ENCODE results near the gene LHPP. TPM values are rescaled to one million over a fixed set of nuclear protein-coding genes. Genes with fewer than 3 reads are reported as not detected.

The LHPP gene
- total and polyA plus RNA-seq, 10 of the 15 experiments (the other 5 are each of a cell fraction or from before 2014, with no cell fraction given) = 0.79 to 9.8 (median 6.7) TPM

DNA sequence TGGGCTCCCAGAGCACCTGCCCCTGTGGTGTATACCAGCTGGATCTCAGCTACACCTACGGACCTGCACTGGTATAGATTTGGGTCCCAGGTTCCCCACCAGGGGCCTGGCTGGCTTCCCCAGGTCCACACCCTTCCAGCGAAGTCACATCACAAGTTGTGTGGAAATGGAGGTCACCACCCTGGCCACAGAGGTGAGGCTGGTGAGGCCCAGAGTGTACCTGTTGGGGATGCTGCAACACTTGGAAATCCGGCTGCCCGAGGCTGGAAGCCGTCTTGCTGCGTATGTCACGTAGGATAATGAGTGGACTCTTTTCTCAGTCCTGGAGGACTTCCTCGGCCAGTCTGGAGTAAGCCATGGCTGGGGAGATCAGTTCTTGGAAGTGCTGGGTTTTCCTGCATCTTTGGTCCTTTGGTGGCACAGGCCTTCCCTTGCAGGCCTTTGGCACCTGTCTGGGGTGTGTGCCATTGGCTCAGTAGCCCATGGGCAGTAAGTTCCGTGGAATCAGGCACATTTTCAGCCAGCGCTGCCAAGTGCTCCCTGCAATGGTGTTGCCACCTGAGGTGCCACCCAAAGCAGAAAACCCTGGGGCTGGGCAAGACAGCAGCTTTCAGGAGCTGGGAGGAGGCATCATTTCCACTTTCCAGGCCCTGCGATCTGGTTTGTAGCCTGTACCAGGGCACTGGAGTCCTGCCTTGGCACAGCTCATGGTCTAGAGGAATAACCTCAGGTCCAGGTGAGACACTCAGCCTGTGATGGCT, 97.9 kb downstream of the LHPP start (continued):
- TF ChIP-seq EP300 (IDR thresholded peaks at IDR 0.05; ENCODE audit: borderline replicate concordance in 1 of 2, control insufficient read depth in 1 of 2, low read depth in 2 of 2, low read length in 2 of 2) = no peak
- no peak for TF ChIP-seq HCFC1 (IDR thresholded peaks at IDR 0.05; ENCODE audit: low read length)
- no peak for TF ChIP-seq NFIC (IDR thresholded peaks at IDR 0.05; ENCODE audit: low read depth, low read length)
- TF ChIP-seq RAD21 (IDR thresholded peaks at IDR 0.05; ENCODE audit: insufficient read depth, low read depth, low read length) = no peak
- TF ChIP-seq, protein P1, sequence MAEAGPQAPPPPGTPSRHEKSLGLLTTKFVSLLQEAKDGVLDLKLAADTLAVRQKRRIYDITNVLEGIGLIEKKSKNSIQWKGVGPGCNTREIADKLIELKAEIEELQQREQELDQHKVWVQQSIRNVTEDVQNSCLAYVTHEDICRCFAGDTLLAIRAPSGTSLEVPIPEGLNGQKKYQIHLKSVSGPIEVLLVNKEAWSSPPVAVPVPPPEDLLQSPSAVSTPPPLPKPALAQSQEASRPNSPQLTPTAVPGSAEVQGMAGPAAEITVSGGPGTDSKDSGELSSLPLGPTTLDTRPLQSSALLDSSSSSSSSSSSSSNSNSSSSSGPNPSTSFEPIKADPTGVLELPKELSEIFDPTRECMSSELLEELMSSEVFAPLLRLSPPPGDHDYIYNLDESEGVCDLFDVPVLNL (IDR thresholded peaks at IDR 0.05; ENCODE audit: low read depth, low read length) = no peak

DNA sequence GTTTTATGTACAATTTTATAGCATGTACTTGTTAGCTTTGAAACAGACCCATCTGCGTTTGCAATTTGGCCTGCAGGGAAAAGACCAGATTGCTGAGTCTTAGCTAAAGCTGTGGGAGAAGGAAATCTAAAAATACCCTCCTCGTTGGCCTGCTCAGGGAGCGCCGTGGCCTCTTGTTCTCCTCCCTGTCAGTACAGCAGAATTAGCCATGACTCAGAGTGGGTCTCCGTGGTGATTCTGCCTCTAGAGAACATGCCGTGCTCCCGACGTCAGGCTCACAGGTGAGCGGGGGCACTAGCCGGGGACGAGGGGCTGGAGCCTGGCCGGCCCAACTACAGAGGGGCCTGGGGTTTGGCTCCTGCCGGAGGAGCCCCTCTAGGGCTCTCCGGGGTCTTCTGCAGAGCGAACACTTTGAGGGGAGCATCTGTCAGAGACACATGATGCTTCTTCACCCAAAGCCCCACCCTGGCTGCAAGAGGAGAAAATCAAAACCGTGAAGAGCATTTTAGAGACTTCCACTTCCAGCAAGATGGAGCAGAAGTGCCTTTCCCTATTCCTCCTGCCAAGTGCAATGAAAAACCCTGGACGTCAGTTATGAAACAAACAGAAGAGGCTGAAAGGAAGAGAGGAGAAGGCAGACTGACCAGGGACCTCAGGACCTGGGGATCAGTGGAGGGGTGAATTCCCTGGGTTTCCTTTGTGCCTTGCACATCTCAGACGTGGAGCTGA, 98.9 kb downstream of the LHPP start:
- Histone ChIP-seq H2AFZ (ENCODE audit: control insufficient read depth, low read depth, low read length) (no peak overlapping the region), H3K4me1 (ENCODE audit: control insufficient read depth, insufficient read depth, low read length) (no peaks in the 10 kb centered on the region), H3K4me2 (ENCODE audit: control insufficient read depth, insufficient read depth) (no peak overlapping the region), H4K20me1 (ENCODE audit: control insufficient read depth, insufficient read depth) (no peaks in the 10 kb centered on the region), H3K9me3 (replicated peaks; ENCODE audit: control insufficient read depth, insufficient read depth, low read length) (no peaks in the 10 kb centered on the region; the same call in 2 of the 3 replicates), H3K36me3 (ENCODE audit: control insufficient read depth in 2 of 2, insufficient read depth in 2 of 2, low read length in 1 of 2) (no peaks in the 10 kb centered on the region), H3K4me3 (no peak overlapping the region), H3K79me2 (ENCODE audit: control insufficient read depth, insufficient read depth, low read length) (no peaks in the 10 kb centered on the region), H3K27ac (ENCODE audit: control insufficient read depth, insufficient read depth) (no peak overlapping the region), H3K9ac (ENCODE audit: control insufficient read depth, insufficient read depth, low read length) (no peak overlapping the region), H3K27me3 (replicated peaks in 1 of 2; ENCODE audit: control insufficient read depth in 2 of 2, insufficient read depth in 2 of 2, low read length in 1 of 2) (0 out of 4 replicates have a peak, but pooled peaks cover 0 to 2% of the 10 kb centered on the region in 2 experiments)
- intact Hi-C loops (cut with micrococcal nuclease; ENCODE audit: unreplicated experiment) = no loop called here
- no peak for TF ChIP-seq SP1 (IDR thresholded peaks at IDR 0.05; ENCODE audit: low read depth, low read length)
- TF ChIP-seq HDAC6 (IDR thresholded peaks at IDR 0.05; ENCODE audit: unreplicated experiment) = no peak
- TF ChIP-seq, protein P2, sequence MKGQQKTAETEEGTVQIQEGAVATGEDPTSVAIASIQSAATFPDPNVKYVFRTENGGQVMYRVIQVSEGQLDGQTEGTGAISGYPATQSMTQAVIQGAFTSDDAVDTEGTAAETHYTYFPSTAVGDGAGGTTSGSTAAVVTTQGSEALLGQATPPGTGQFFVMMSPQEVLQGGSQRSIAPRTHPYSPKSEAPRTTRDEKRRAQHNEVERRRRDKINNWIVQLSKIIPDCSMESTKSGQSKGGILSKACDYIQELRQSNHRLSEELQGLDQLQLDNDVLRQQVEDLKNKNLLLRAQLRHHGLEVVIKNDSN (IDR thresholded peaks at IDR 0.05; ENCODE audit: borderline replicate concordance, extremely low read length, insufficient read depth, low read depth, low read length) = no peak
- no peak for TF ChIP-seq RUNX3 (IDR thresholded peaks at IDR 0.05; ENCODE audit: low read length)
- TF ChIP-seq STAT3 (IDR thresholded peaks at IDR 0.05; ENCODE audit: low read depth, low read length) = no peak
- no peak for TF ChIP-seq ZSCAN29 (IDR thresholded peaks at IDR 0.05)
- TF ChIP-seq KLF5 (IDR thresholded peaks at IDR 0.05; ENCODE audit: partially characterized antibody) = no peak
- no peak for TF ChIP-seq SUZ12 (IDR thresholded peaks at IDR 0.05; ENCODE audit: unreplicated experiment)
- no peak for TF ChIP-seq SPI1 (IDR thresholded peaks at IDR 0.05; ENCODE audit: borderline replicate concordance, insufficient read depth, low read depth, low read length)
- no peak for TF ChIP-seq POLR2AphosphoS2 (IDR thresholded peaks at IDR 0.05; ENCODE audit: low read depth, low read length)
- no peak for TF ChIP-seq NRF1 (conservative IDR thresholded peaks at IDR 0.05; ENCODE audit: low read depth, low read length)
- CTCF ChIA-PET = no interaction called here
- POLR2A ChIA-PET = no interaction called here
- 56% methylated on average over 18 of the region's 18 CpGs for WGBS (ENCODE audit: insufficient coverage, insufficient replicate concordance, low lambda C conversion rate, missing lambda C conversion rate)
- no peak for DNase-seq (ENCODE audit: low read depth, low spot score)
- FAIRE-seq = no peak
- SMC1A ChIA-PET (ENCODE audit: uncharacterized antibody, unreplicated experiment) = no interaction called here
- no peak for ATAC-seq
- RAD21 ChIA-PET (ENCODE audit: unreplicated experiment) = interaction anchor here (0.6 kb wide), 1 partner anchor 267 kb away, joined by 3 read pairs; no protein-coding TSS in a partner anchor
- in situ Hi-C loops (cut with MboI) = no loop called here
- BruUV-seq (replicated peaks) = no TSS peak
